Tibial nerve (tissue), 4 donors: ENCODE results near the gene PLEKHA6.

Experiments used
- EP300 ChIP-seq, 2 donors: sonication (generic); formaldehyde crosslinking; IDR thresholded peaks; one replicate each; pipeline ENCODE4 v1.6.1; 2017; ENCODE audit warnings: antibody characterized with exemption in 2 of 2, mild to moderate bottlenecking in 1 of 2
- POLR2A ChIP-seq, 2 donors: fragments of 450-650 bp; IDR thresholded peaks; one replicate each; pipeline ENCODE4 v1.6.1; 2017; ENCODE audit warnings: antibody characterized with exemption in 2 of 2, mild to moderate bottlenecking in 2 of 2, moderate library complexity in 2 of 2
- TF ChIP-seq, protein P1 (sequence below), 5 experiments: fragments of 200-600 bp in 3 of 5; fragments of 450-650 bp in 2 of 5; sonication (generic) in 3 of 5; IDR thresholded peaks; one replicate each; pipeline ENCODE4 v1.5.1; 2016 to 2019; ENCODE audit warnings: antibody characterized with exemption in 5 of 5, mild to moderate bottlenecking in 3 of 5, moderate library complexity in 2 of 5

DNA sequence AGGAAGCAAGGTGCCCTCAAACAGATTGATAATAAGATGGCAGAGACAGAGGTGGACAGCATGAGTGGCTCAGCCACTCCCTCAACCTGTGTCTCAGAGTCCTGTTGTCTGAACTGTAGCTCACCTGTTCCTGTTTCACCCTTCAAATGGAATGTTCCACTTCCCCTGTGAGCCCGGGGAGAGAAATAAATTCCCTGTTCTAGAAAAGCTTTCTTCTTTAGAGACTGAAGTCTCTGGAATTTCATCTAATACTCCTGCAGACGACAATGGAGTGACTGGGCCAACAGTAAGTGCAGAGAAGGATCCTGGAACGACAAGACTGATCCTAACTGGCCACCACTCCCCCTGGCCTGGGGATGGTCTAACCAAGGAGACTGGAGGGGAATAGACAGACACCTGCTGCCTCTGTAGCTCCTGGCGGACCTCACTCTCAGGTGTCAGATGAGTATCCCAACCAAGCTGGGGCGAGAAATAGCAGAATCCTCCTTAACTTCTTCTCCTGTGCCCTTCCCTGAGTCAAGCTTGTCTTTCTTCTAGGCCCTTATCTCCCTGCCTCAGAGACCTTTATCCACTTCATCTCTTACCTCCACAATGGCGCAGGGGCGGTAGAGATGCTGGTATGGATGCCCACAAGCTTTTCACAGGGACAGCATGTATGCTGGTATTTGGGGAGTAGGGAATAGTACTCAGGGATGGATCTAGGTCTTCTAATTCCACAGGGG, 45.4 kb downstream of the PLEKHA6 start:
- TF ChIP-seq, protein P1, sequence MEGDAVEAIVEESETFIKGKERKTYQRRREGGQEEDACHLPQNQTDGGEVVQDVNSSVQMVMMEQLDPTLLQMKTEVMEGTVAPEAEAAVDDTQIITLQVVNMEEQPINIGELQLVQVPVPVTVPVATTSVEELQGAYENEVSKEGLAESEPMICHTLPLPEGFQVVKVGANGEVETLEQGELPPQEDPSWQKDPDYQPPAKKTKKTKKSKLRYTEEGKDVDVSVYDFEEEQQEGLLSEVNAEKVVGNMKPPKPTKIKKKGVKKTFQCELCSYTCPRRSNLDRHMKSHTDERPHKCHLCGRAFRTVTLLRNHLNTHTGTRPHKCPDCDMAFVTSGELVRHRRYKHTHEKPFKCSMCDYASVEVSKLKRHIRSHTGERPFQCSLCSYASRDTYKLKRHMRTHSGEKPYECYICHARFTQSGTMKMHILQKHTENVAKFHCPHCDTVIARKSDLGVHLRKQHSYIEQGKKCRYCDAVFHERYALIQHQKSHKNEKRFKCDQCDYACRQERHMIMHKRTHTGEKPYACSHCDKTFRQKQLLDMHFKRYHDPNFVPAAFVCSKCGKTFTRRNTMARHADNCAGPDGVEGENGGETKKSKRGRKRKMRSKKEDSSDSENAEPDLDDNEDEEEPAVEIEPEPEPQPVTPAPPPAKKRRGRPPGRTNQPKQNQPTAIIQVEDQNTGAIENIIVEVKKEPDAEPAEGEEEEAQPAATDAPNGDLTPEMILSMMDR (IDR thresholded peaks at IDR 0.05): no peak
- TF ChIP-seq POLR2A (IDR thresholded peaks at IDR 0.05) (no peak), EP300 (IDR thresholded peaks at IDR 0.05) (no peak)
